Stimulated activated CD8-positive, alpha-beta memory T cell treated with anti-CD3 and anti-CD28 coated beads, Interleukin-4, amount 100 ng/mL, for 1 hour (primary cell): ENCODE measurements around the gene EHMT2.
"Not testable (repeated sequence)": the region's sequence is repeated elsewhere in the genome, so short reads cannot be mapped to it uniquely, and the experiment has no call there.

ENCODE experiments used
- DNase-seq, 2 donors: peaks; one replicate each; pipeline ENCODE4 v3.0.0-alpha.2; 2020; ENCODE audit warnings: low read depth in 2 of 2, low spot score in 1 of 2

The EHMT2 gene

GRCh38 chr6:31897612-31898382 is at the start of gene EHMT2:
Gene EHMT2, minus strand, starts transcription at chr6:31897698. Its CDS starts 21 bp downstream, at chr6:31897677.
- DNase-seq: peak; percentile 54 to 65

- DNase-seq: no peak
These were observed 49.7 kb upstream of the EHMT2 start for GRCh38 chr6:31947070-31947675.

GRCh38 chr6:31946370-31946885 is 48.9 kb upstream of the EHMT2 start:
- DNase-seq: no peak

GRCh38 chr6:31945507-31946369 is 48.2 kb upstream of the EHMT2 start, which contains the start of gene CFB:
Gene CFB, plus strand, starts transcription at chr6:31946095. Its CDS starts 127 bp downstream, at chr6:31946222.
- no peak for DNase-seq

GRCh38 chr6:31945154-31945506 is 47.6 kb upstream of the EHMT2 start:
- no peak for DNase-seq

- no peak for DNase-seq
These were observed 46.2 kb upstream of the EHMT2 start for GRCh38 chr6:31943742-31944141.

GRCh38 chr6:31940256-31940664 is 42.8 kb upstream of the EHMT2 start:
- no peak for DNase-seq

- DNase-seq: no peak
These were observed 38.3 kb upstream of the EHMT2 start for GRCh38 chr6:31935823-31936222.

GRCh38 chr6:31935021-31935420 is 37.5 kb upstream of the EHMT2 start:
- no peak for DNase-seq

- no peak for DNase-seq
These were observed 36.0 kb upstream of the EHMT2 start for GRCh38 chr6:31933537-31933936.

- not testable (repeated sequence) for DNase-seq
These were observed 34.6 kb upstream of the EHMT2 start for GRCh38 chr6:31932137-31932536.

- DNase-seq: no peak
These were observed 33.5 kb upstream of the EHMT2 start for GRCh38 chr6:31930962-31931361.

GRCh38 chr6:31928672-31928939 is 31.1 kb upstream of the EHMT2 start:
- DNase-seq: no peak

- DNase-seq: no peak
These were observed 30.6 kb upstream of the EHMT2 start for GRCh38 chr6:31927863-31928671.

- no peak for DNase-seq
These were observed 29.9 kb upstream of the EHMT2 start, which contains the start of gene C2 for GRCh38 chr6:31927242-31927862. Gene C2, plus strand, starts transcription at chr6:31927717. Its CDS starts 36 bp downstream, at chr6:31927753.

- DNase-seq: no peak
These were observed 25.4 kb upstream of the EHMT2 start for GRCh38 chr6:31922942-31923341.

- no peak for DNase-seq
These were observed 23.3 kb upstream of the EHMT2 start for GRCh38 chr6:31920811-31921210.

GRCh38 chr6:31919624-31920303 is 22.3 kb upstream of the EHMT2 start:
- DNase-seq: no peak

- DNase-seq: no peak
These were observed 20.7 kb upstream of the EHMT2 start for GRCh38 chr6:31918069-31918720.
